HepG2 (cell line): ENCODE results near the gene AATF. TPM values are rescaled to one million over a fixed set of nuclear protein-coding genes. Genes with fewer than 3 reads are reported as not detected.

Source experiments
- ATAC-seq: fragments of 200-7000 bp; cut with Tn5 transposase; 3 replicates; pipeline ENCODE4 v1.9.1; 2020; ENCODE audit warnings: mild to moderate bottlenecking, moderate library complexity
- BruUV-seq: library from RNA; stranded (reverse); fragments of 400-500 nt; replicated peaks from 2 replicates; lab custom pipeline; 2021; lab: Mats Ljungman, UMichigan
- CTCF ChIA-PET: fragments of 300-600 bp; formaldehyde crosslinking; extraction: SDS; loops from one replicate; lab custom pipeline; 2021; ENCODE audit warnings: low total read pairs, inconsistent platforms, low intra/inter-chr PET ratio; lab: Yijun Ruan, JAX
- POLR2A ChIA-PET: fragments of 350-600 bp; sonication (Branson Sonifier 250); formaldehyde crosslinking; loops from one replicate; lab custom pipeline; 2020; ENCODE audit warnings: antibody characterized with exemption, inconsistent platforms; lab: Yijun Ruan, JAX
- DNase-seq: peaks from one replicate; pipeline ENCODE4 v3.0.0-alpha.2; 2015; ENCODE audit warnings: low spot score
- FAIRE-seq: peaks from 3 replicates; lab custom pipeline; 2011; peaks lifted over from hg19 to GRCh38; lab: Jason Lieb, UNC
- H2AFZ ChIP-seq: one replicate; pipeline ENCODE4 v1.6.1; 2011; ENCODE audit warnings: low read length, inconsistent platforms
- H3K27ac ChIP-seq: fragments of 300-600 bp; 3 replicates; pipeline ENCODE4 v1.8.0; 2011; ENCODE audit warnings: mixed run types, mild to moderate bottlenecking, mixed read lengths, low read length, inconsistent platforms; ENCODE audit not compliant: insufficient read depth; ENCODE audit errors: extremely low read length
- H3K27me3 ChIP-seq, 2 experiments: fragments of 200-600 bp in 1 of 2; 2 replicates in 1 of 2; 3 replicates in 1 of 2; pipeline versions ENCODE4 v1.6.0 to v1.8.0; 2011; ENCODE audit warnings: low read length in 2 of 2, mild to moderate bottlenecking in 2 of 2, moderate library complexity in 2 of 2, inconsistent platforms in 1 of 2; ENCODE audit not compliant: insufficient read depth in 2 of 2, control insufficient read depth in 1 of 2
- H3K36me3 ChIP-seq, 2 experiments: fragments of 200-600 bp in 1 of 2; replicated peaks in 1 of 2; 2 replicates in 1 of 2; 3 replicates in 1 of 2; pipeline versions ENCODE4 v1.5.1 to v1.8.0; 2011; ENCODE audit warnings: low read length in 2 of 2, inconsistent platforms in 1 of 2; ENCODE audit not compliant: insufficient read depth in 2 of 2, control insufficient read depth in 1 of 2
- H3K4me1 ChIP-seq: 2 replicates; pipeline ENCODE4 v1.5.1; 2012; ENCODE audit warnings: low read length, inconsistent platforms; ENCODE audit not compliant: insufficient read depth
- H3K4me2 ChIP-seq: 2 replicates; pipeline ENCODE4 v1.6.0; 2011; ENCODE audit warnings: low read depth, low read length, inconsistent platforms
- H3K4me3 ChIP-seq, 3 experiments: fragments of 200-600 bp in 1 of 3; sonication (generic), shearing (Covaris generic) in 1 of 3; replicated peaks in 1 of 3; 2 replicates each; pipeline ENCODE4 v1.5.1; 2011 to 2016; ENCODE audit warnings: low read length in 3 of 3, inconsistent platforms in 2 of 3, low read depth in 2 of 3, mild to moderate bottlenecking in 2 of 3, control low read depth in 1 of 3, mixed read lengths in 1 of 3; ENCODE audit not compliant: insufficient read depth in 1 of 3
- H3K79me2 ChIP-seq: one replicate; pipeline ENCODE4 v1.6.1; 2011; ENCODE audit warnings: low read length, inconsistent platforms; ENCODE audit not compliant: insufficient read depth
- H3K9ac ChIP-seq: 2 replicates; pipeline ENCODE4 v1.6.0; 2011; ENCODE audit warnings: mild to moderate bottlenecking, low read depth, low read length, inconsistent platforms; ENCODE audit not compliant: insufficient read depth
- H3K9me3 ChIP-seq: 2 replicates; pipeline ENCODE4 v1.5.1; 2012; ENCODE audit warnings: mild to moderate bottlenecking, low read length
- H4K20me1 ChIP-seq: 2 replicates; pipeline ENCODE4 v1.6.0; 2011; ENCODE audit warnings: inconsistent platforms, mild to moderate bottlenecking, low read length, moderate library complexity; ENCODE audit not compliant: insufficient read depth
- ATF1 ChIP-seq: IDR thresholded peaks from 2 replicates; pipeline ENCODE4 v1.6.1; 2016; ENCODE audit warnings: mild to moderate bottlenecking, control low read depth
- FOXJ3 ChIP-seq: sonication (generic); formaldehyde crosslinking; IDR thresholded peaks from 2 replicates; pipeline ENCODE4 v1.4.0; 2020; ENCODE audit warnings: missing genetic modification reagents, mild to moderate bottlenecking, borderline replicate concordance
- GFI1 ChIP-seq: sonication (generic); formaldehyde crosslinking; IDR thresholded peaks from 2 replicates; pipeline ENCODE4 v1.5.0; 2020; ENCODE audit warnings: missing genetic modification reagents, mild to moderate bottlenecking, borderline replicate concordance
- IKZF1 ChIP-seq: fragments of 450-650 bp; IDR thresholded peaks from 2 replicates; pipeline ENCODE4 v1.7.1; 2016
- NCOA1 ChIP-seq: sonication (generic); formaldehyde crosslinking; IDR thresholded peaks from 2 replicates; pipeline ENCODE4 v1.9.0; 2021; ENCODE audit warnings: missing genetic modification reagents
- NFYC ChIP-seq: IDR thresholded peaks from 2 replicates; pipeline ENCODE4 v1.6.1; 2016; ENCODE audit warnings: missing genetic modification reagents, missing compliant biosample characterization
- RFX3 ChIP-seq: IDR thresholded peaks from 2 replicates; pipeline ENCODE4 v1.6.1; 2016; ENCODE audit warnings: missing biosample characterization, missing genetic modification reagents
- ZNF253 ChIP-seq: sonication (generic); formaldehyde crosslinking; IDR thresholded peaks from 2 replicates; pipeline ENCODE4 v1.8.0; 2022; ENCODE audit warnings: mild to moderate bottlenecking, missing genetic modification reagents, borderline replicate concordance
- ZNF382 ChIP-seq: sonication (generic); formaldehyde crosslinking; IDR thresholded peaks from 2 replicates; pipeline ENCODE4 v1.5.0; 2020; ENCODE audit warnings: missing genetic modification reagents, mild to moderate bottlenecking, borderline replicate concordance
- ZNF780A ChIP-seq: sonication (generic); formaldehyde crosslinking; IDR thresholded peaks from 2 replicates; pipeline ENCODE4 v1.8.0; 2022; ENCODE audit warnings: mild to moderate bottlenecking, missing genetic modification reagents, moderate library complexity
- ZNF841 ChIP-seq: sonication (generic); formaldehyde crosslinking; IDR thresholded peaks from 2 replicates; pipeline ENCODE4 v1.8.1; 2023; ENCODE audit warnings: missing genetic modification reagents, borderline replicate concordance
- WGBS: methylation state at CpG from one replicate; pipeline ENCODE4 v1.1.6; 2017; ENCODE audit warnings: low lambda C conversion rate; 5-methylcytosine and 5-hydroxymethylcytosine counted together
- in situ Hi-C: cut with HindIII; loops from 2 replicates; pipeline ENCODE4 v1.10.0; 2017; ENCODE audit warnings: low pct_unique_long_range_greater_than_20kb; ENCODE audit not compliant: extremely low pct_ligation_motif_present
- intact Hi-C: fragments of 100-400 bp; cut with micrococcal nuclease; formaldehyde crosslinking; loops from one replicate; pipeline ENCODE4 v1.10.0; 2022; ENCODE audit not compliant: unreplicated experiment
- polyA plus RNA-seq, 8 experiments: library from polyadenylated mRNA; depleted of rRNA in 3 of 8; stranded (reverse) in 7 of 8; unstranded in 1 of 8; fragments of >200 nt; fragmentation: Illumina TruSeq in 4 of 8; extraction: Trizol in 4 of 8; gene quantifications; 2 replicates each; pipeline versions ENCODE4 v1.2.1 to v1.2.3, GENCODE V29; 2011 to 2016; ENCODE audit warnings: low read depth in 4 of 8, missing spikeins in 1 of 8, mixed read lengths in 1 of 8; ENCODE audit not compliant: insufficient read depth in 1 of 8
- total RNA-seq, 5 experiments: library from RNA; depleted of rRNA; stranded (reverse); fragments of >200 nt; fragmentation: Illumina TruSeq; extraction: Trizol; gene quantifications; 2 replicates each; pipeline ENCODE4 v1.2.3, GENCODE V29; 2016; ENCODE audit warnings: low read depth in 1 of 5
- TF ChIP-seq, protein P1 (sequence below): sonication (generic); formaldehyde crosslinking; IDR thresholded peaks from 2 replicates; pipeline ENCODE4 v1.5.1; 2020; ENCODE audit warnings: mild to moderate bottlenecking, missing genetic modification reagents, moderate library complexity
- TF ChIP-seq, protein P2 (sequence below): IDR thresholded peaks from 2 replicates; pipeline ENCODE4 v1.6.1; 2016; ENCODE audit warnings: mild to moderate bottlenecking, missing biosample characterization, missing genetic modification reagents
- TF ChIP-seq, protein P3 (sequence below): sonication (generic); formaldehyde crosslinking; IDR thresholded peaks from 2 replicates; pipeline ENCODE4 v1.5.0; 2020; ENCODE audit warnings: missing genetic modification reagents
- TF ChIP-seq, protein P4 (sequence below): IDR thresholded peaks from 2 replicates; pipeline ENCODE4 v1.6.1; 2012; ENCODE audit warnings: low read depth, low read length, improper control_type of control experiment

The AATF gene
- total and polyA plus RNA-seq, 2 of the 13 experiments (the other 11 are each of a cell fraction or from before 2014, with no cell fraction given), result 9.1 to 53.3 TPM

DNA sequence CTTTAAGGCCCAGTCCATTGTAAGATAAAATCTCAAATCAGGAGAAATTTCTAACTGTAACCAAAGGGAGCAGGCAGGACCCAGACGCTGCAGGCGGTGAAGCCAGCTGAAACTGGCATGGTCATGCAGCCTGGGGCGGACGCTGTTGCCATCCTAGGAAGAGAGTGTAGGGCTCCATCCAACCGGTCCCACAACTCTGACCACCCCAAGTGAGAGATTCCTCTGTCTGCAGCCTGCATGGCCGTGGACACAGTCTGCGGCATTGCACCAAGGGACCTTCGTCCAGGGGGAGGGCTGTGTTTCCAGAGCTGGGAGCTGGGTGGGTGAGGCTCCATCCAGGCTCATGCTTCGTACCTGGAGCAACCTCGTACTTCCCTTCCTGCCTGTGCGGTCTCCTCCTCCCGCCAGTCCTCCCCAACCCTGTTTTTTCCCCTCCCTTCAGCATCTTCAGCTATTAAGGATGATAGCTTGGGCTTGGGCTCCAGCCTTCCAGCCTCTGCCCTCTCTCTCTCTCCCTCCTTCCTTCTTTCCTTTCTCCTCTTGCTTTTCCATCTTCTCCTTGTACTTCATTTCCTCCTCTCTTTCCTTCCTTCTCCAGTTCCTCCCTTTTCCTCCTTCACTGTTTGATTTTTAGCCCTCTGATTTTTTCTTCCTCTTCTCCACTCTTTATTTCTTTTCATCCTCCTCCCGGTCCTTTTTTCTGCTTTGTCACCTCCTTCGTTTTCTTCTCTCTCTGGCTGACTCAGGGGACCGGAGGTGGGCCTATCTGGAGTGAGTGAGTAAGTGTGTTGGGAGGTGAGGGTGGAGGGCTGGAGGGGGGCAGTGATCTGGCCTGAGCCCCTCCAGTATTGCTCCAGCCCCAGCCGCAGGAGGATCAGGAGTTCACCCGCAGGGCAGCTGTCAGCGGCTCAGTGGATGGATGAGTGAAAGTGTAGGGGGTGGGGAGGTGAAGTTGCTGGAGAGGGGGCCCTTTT lies 28.4 kb upstream of the AATF start:
- in situ Hi-C loops, result no loop called here
- 31% methylated on average over 16 of the region's 18 CpGs for WGBS
- Histone ChIP-seq H3K4me2 (peak overlapping the region; percentile 18; the same call in 1 of the 2 replicates), H3K4me3 (peak overlapping the region in 1 of 3 experiments; percentile 33; a peak in 1 of 6 replicates), H3K36me3 (no peaks in the 10 kb centered on the region), H3K9me3 (no peaks in the 10 kb centered on the region), H2AFZ (no peak overlapping the region), H3K27ac (no peak overlapping the region), H4K20me1 (no peaks in the 10 kb centered on the region), H3K27me3 (peaks cover 3 to 43% of the 10 kb centered on the region in 2 experiments; a peak in 3 of 5 replicates), H3K9ac (no peak overlapping the region), H3K79me2 (no peaks in the 10 kb centered on the region), H3K4me1 (peaks cover 32% of the 10 kb centered on the region)
- ChIA-PET POLR2A (no interaction called here), CTCF (no interaction called here)
- intact Hi-C loops, result no loop called here
- TF ChIP-seq NCOA1 (CRISPR knock-in tag) (no peak), ZNF253 (CRISPR knock-in tag) (no peak), ZNF841 (CRISPR knock-in tag) (no peak), NFYC (CRISPR knock-in tag) (no peak), IKZF1 (no peak), ATF1 (CRISPR knock-in tag) (no peak), ZNF382 (no peak), GFI1 (no peak), RFX3 (CRISPR knock-in tag) (no peak), FOXJ3 (CRISPR knock-in tag) (no peak), ZNF780A (CRISPR knock-in tag) (no peak)
- TF ChIP-seq, protein P1, sequence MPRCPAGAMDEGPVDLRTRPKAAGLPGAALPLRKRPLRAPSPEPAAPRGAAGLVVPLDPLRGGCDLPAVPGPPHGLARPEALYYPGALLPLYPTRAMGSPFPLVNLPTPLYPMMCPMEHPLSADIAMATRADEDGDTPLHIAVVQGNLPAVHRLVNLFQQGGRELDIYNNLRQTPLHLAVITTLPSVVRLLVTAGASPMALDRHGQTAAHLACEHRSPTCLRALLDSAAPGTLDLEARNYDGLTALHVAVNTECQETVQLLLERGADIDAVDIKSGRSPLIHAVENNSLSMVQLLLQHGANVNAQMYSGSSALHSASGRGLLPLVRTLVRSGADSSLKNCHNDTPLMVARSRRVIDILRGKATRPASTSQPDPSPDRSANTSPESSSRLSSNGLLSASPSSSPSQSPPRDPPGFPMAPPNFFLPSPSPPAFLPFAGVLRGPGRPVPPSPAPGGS (CRISPR knock-in tag), result no peak
- TF ChIP-seq, protein P2, sequence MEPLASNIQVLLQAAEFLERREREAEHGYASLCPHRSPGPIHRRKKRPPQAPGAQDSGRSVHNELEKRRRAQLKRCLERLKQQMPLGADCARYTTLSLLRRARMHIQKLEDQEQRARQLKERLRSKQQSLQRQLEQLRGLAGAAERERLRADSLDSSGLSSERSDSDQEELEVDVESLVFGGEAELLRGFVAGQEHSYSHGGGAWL, result no peak
- TF ChIP-seq, protein P3, sequence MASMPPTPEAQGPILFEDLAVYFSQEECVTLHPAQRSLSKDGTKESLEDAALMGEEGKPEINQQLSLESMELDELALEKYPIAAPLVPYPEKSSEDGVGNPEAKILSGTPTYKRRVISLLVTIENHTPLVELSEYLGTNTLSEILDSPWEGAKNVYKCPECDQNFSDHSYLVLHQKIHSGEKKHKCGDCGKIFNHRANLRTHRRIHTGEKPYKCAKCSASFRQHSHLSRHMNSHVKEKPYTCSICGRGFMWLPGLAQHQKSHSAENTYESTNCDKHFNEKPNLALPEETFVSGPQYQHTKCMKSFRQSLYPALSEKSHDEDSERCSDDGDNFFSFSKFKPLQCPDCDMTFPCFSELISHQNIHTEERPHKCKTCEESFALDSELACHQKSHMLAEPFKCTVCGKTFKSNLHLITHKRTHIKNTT (CRISPR knock-in tag), result no peak
- TF ChIP-seq, protein P4, sequence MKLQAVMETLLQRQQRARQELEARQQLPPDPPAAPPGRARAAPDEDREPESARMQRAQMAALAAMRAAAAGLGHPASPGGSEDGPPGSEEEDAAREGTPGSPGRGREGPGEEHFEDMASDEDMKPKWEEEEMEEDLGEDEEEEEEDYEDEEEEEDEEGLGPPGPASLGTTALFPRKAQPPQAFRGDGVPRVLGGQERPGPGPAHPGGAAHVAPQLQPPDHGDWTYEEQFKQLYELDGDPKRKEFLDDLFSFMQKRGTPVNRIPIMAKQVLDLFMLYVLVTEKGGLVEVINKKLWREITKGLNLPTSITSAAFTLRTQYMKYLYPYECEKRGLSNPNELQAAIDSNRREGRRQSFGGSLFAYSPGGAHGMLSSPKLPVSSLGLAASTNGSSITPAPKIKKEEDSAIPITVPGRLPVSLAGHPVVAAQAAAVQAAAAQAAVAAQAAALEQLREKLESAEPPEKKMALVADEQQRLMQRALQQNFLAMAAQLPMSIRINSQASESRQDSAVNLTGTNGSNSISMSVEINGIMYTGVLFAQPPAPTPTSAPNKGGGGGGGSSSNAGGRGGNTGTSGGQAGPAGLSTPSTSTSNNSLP, result no peak
- DNase-seq (no peak), FAIRE-seq (no peak), ATAC-seq (peak; percentile 58)
- BruUV-seq, result no TSS peak
